Midbrain (tissue), 1 donor: Measurements from ENCODE around the gene MIS18BP1.
"Not testable (repeated sequence)": the region's sequence is repeated elsewhere in the genome, so short reads cannot be mapped to it uniquely, and the experiment has no call there.

Experiments used
- DNase-seq: peaks from one replicate; lab custom pipeline; 2025; lab: John Stamatoyannopoulos, UW

Gene MIS18BP1

DNA sequence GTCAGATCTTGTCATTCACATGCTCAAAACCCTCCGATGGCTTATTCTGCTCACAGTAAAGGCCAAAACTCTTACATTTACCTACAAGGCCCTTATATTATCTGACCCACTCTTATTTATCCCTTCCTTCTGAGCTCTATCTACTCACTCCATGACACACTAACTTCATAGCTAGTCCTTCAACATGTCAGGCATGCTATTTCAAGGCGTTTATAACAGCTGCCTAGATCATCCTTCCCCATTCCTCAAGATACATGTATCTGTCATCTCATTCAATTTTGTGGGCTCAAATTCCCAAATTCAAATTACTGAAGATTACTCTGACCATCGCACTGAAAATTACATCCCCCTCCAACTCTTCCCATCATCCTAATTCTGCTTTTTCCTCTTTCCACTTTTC lies 6.9 kb downstream of the MIS18BP1 start:
- DNase-seq: no peak

DNA sequence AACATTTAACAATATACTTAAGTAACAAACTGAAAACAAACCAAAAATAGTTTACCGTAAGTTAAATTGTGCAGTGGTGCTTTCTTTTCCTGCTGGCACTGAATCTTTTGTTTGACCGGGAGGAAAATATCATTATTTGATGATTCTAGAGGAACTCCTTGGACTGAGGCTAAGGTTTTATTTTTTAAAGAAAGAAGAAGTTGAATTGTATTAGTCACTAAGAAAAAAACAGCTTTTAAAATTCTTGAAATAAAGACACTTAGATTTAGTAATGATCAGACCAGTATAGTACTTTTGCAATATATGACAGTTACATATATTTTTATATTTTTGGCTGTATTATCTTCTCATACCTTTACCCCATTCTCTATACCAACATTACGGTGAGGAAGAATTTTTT lies 10.3 kb downstream of the MIS18BP1 start:
- no peak for DNase-seq

GRCh38 chr14:45238988-45239387 lies 14.0 kb downstream of the MIS18BP1 start:
- DNase-seq: no peak

- DNase-seq: no peak
Observed at GRCh38 chr14:45227566-45227965, 25.4 kb downstream of the MIS18BP1 start.

DNA sequence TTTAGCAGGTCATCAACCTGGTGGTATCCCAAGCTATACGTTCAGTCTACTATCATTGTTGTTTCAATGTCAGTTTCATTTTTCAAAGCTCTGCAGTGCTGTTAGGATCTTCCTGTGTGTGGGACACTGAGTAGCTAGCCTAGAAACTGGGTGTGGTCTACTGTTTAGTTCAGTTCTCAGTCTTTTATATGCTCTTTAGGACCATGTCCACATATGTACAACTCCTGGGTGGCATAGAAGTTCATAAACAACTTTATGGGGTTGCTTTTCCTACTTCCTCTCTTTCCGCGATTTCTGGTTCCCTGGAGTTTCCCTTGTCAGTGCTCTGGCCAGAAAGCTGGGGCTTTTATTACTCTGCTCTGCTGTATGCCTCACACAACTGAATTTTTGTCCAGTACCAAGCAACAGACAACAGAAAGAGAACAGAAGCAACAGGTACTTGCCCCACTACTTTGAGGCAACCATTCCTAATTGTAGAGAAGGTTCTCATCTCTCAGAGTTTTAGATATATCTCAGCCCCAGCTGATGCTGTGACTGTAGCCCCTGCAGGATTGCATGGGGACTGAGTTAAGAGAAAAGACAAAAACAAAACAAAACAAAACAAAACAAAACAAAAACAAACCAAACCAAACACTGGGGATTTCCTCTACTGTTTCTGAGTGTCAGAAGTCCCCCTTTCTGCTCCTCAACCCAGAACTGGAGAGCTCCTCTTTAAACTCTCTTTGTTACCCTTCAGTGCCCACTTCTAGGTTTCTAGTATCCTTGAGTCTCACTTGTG lies 30.3 kb downstream of the MIS18BP1 start:
- DNase-seq: no peak

GRCh38 chr14:45214341-45214740 lies 38.7 kb downstream of the MIS18BP1 start:
- not testable (repeated sequence) for DNase-seq

DNA sequence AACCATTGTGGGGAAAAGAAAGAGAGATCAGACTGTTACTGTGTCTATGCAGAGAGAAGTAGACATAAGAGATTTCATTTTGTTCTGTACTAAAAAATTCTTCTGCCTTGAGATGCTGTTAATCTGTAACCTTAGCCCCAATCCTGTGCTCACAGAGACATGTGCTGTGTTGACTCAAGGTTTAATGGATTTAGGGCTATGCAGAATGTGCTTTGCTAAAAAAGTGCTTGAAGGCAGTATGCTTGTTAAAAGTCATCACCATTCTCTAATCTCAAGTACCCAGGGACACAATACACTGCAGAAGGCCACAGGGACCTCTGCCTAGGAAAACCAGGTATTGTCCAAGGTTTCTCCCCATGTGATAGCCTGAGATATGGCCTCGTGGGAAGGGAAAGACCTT lies 39.3 kb downstream of the MIS18BP1 start:
- DNase-seq: not testable (repeated sequence)

DNA sequence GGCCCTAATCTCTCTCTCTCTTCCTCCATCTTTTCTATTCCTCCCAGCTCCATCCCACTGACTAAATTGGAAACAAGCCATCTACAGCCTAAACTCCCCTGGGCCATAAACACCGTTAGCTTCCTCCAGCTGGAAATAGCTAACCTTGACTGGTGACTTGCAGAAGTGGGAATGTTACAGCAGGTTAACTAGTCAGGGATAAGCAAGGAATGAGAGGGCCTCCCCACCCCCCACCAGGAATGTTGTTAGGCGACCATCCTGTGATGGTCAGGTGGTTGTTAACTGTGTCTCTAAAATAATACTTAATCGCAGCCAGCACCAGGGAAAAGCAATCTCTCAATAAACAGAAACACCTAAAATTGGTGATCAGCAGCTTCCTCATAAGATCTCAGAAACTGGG lies 40.8 kb downstream of the MIS18BP1 start:
- no peak for DNase-seq

DNA sequence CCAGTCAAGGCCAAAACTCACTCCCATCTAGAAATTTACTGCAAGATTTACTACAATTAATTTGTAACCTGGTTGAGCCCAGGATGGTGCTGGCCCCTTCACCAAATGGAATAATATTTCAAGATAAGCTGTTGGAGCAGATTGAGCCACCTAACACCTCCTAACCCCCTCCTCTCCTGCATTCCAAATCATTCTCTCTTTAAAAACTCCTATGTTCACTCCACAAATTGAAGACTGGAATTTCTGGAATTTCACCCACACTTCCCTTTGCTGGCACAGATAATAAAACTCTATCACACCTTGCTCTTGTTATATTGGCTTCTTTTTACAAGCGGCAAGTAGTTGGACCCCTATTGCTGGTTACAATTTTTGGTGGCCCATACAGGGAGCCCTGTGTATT lies 41.7 kb downstream of the MIS18BP1 start:
- no peak for DNase-seq

GRCh38 chr14:45210159-45210558 lies 42.8 kb downstream of the MIS18BP1 start:
- no peak for DNase-seq

- no peak for DNase-seq
Observed at GRCh38 chr14:45204241-45204640, 48.8 kb downstream of the MIS18BP1 start.

DNA sequence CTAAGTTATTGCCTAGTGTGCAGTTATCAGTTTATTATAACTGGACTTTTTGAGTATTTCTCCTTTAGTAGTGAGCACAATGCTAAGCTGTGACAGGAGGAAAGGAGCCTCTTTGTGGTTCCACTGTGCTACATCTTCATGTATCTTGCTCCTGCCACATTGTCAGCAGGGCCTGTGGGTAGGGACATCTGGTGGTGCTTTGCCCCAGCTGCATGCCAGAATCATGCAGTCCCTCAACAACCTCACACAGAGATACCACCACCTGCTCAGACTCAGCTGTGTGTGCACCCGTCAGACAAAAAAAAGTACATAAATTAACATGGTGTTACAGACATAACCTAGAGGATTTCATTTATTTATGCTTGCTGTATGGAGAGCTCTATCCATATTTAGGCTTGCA lies 51.1 kb downstream of the MIS18BP1 start:
- no peak for DNase-seq

DNA sequence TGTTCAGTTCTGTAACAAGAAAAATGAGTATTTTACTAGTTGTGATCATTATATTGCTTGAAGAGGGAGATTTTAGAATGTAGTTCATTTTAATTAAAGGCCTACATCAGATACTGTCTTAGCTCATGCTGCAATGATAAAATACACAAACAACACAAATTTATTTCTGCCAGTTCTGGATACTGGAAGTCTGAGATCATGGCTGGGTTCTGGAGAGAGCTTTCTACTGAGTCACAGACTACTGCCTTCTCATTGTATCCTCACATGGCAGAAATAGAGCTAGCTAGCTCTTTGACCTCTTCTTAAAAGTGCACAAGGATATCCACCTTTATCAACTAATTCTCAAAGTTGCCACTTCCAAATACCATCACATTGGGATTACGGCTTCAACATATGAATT lies 53.8 kb downstream of the MIS18BP1 start:
- DNase-seq: no peak

GRCh38 chr14:45198551-45198950 lies 54.5 kb downstream of the MIS18BP1 start:
- no peak for DNase-seq

DNA sequence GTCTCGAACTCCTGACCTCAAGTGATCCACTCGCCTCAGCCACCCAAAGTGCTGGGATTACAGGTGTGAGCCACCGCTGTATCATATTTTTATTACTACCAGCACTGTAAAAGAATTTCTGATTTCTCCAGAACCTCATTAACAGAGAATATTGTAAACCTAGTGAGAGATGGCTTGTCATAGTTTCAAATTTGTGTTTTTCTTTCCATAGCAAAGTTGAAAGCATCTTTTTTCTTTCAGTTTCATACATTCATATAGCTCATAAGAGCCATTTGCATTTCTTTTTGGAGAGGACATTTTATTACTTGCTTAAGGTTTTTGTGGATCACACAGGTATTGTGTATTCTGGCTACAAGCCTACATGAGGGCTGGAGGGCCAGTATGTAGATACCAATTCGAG lies 58.0 kb downstream of the MIS18BP1 start:
- DNase-seq: no peak

GRCh38 chr14:45185100-45185814 lies 67.7 kb downstream of the MIS18BP1 start:
- no peak for DNase-seq

DNA sequence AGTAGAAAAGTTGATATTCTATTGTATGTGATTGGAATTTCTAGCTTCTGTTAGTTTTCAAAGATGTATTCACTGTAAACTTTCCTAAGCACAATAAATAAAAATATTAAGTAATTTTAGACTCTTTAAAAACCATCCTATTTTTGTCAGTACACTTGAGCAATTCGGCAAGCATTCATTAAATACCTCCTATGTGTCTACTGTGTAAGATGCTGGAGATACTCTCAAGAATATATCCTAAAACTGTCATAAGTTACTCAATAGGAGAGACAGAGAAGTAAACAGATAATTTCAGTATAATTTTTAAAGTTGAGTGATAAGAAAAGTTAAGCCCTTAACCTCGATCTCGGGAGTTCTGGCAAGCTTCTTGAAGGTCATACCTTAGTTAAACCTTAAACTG lies 71.2 kb downstream of the MIS18BP1 start:
- no peak for DNase-seq

DNA sequence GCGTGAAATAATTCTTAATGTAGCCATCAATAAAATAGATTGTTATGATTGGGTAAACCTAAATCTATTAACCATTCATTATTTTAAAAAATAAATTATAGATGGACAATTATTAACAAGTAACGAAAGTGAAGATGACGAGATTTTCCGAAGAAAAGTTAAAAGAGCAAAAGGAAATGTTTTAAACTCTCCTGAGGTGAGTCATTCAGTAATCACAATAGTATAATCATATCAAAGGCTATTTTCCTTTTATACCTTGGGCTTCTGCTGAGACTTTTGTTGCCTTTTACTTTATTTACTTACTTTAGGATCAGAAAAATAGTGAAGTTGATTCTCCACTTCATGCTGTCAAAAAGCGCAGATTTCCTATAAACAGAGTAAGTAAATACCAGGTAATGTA lies 71.7 kb downstream of the MIS18BP1 start:
- no peak for DNase-seq

- DNase-seq: no peak
Observed at GRCh38 chr14:45177076-45177475, 75.9 kb downstream of the MIS18BP1 start.

- DNase-seq: no peak
Observed at GRCh38 chr14:45169906-45170305, 83.1 kb downstream of the MIS18BP1 start.

GRCh38 chr14:45156067-45156466 lies 96.9 kb downstream of the MIS18BP1 start:
- DNase-seq: no peak
